K562 (cell line): ENCODE data around the gene PRKAG2. TPM values are rescaled to one million over a fixed set of nuclear protein-coding genes. Genes with fewer than 3 reads are reported as not detected.

Experiments
- ARNT ChIP-seq, 2 experiments: fragments of 450-650 bp; IDR thresholded peaks; 2 replicates each; pipeline ENCODE4 v1.6.1; 2016; ENCODE audit warnings: mild to moderate bottlenecking in 1 of 2
- CAMTA2 ChIP-seq: fragments of 250-450 bp; sonication (Bioruptor Pico); conservative IDR thresholded peaks from 2 replicates; pipeline ENCODE4 v1.5.1; 2022
- E2F5 ChIP-seq: sonication (generic); formaldehyde crosslinking; IDR thresholded peaks from 2 replicates; pipeline ENCODE4 v1.8.0; 2022; ENCODE audit warnings: mild to moderate bottlenecking, missing genetic modification reagents
- ELK1 ChIP-seq: sonication (generic); formaldehyde crosslinking; IDR thresholded peaks from 2 replicates; pipeline ENCODE4 v1.8.1; 2022; ENCODE audit warnings: missing genetic modification reagents
- HDAC1 ChIP-seq, 2 experiments: fragments of 450-650 bp; IDR thresholded peaks; 2 replicates each; pipeline ENCODE4 v1.6.1; 2016 to 2017; ENCODE audit warnings: inconsistent platforms in 1 of 2, mild to moderate bottlenecking in 1 of 2, moderate library complexity in 1 of 2
- HDAC6 ChIP-seq: IDR thresholded peaks from 2 replicates; pipeline ENCODE4 v1.6.1; 2012; ENCODE audit warnings: low read depth, mild to moderate bottlenecking, control low read depth, inconsistent platforms, low read length, moderate library complexity
- HIVEP1 ChIP-seq: fragments of 250-450 bp; sonication (Bioruptor Pico); IDR thresholded peaks from 2 replicates; pipeline ENCODE4 v1.4.0; 2020; ENCODE audit warnings: mild to moderate bottlenecking
- HMG20B ChIP-seq: fragments of 250-450 bp; sonication (Bioruptor Pico); IDR thresholded peaks from 2 replicates; pipeline ENCODE4 v1.5.0; 2021; ENCODE audit warnings: mild to moderate bottlenecking
- MYBL2 ChIP-seq, 2 experiments: fragments of 450-650 bp in 1 of 2; sonication (generic) in 1 of 2; formaldehyde crosslinking in 1 of 2; IDR thresholded peaks; 2 replicates each; pipeline versions ENCODE4 v1.6.1 to v1.8.1; 2017 to 2022; ENCODE audit warnings: borderline replicate concordance in 1 of 2, inconsistent platforms in 1 of 2, low read depth in 1 of 2, mild to moderate bottlenecking in 1 of 2, missing genetic modification reagents in 1 of 2, moderate library complexity in 1 of 2
- OTX1 ChIP-seq: fragments of 450-650 bp; formaldehyde crosslinking; IDR thresholded peaks from 2 replicates; pipeline ENCODE4 v1.4.0; 2022; ENCODE audit warnings: mild to moderate bottlenecking
- PHF21A ChIP-seq: fragments of 450-650 bp; IDR thresholded peaks from 2 replicates; pipeline ENCODE4 v1.6.1; 2017; ENCODE audit warnings: low read depth, borderline replicate concordance
- PHTF2 ChIP-seq: fragments of 250-450 bp; sonication (Bioruptor Pico); IDR thresholded peaks from 2 replicates; pipeline ENCODE4 v1.5.0; 2021; ENCODE audit warnings: mild to moderate bottlenecking
- RCOR1 ChIP-seq, 2 experiments: IDR thresholded peaks; 2 replicates each; pipeline ENCODE4 v1.6.1; 2012; ENCODE audit warnings: low read depth in 2 of 2, low read length in 2 of 2, borderline replicate concordance in 1 of 2, improper control_type of control experiment in 1 of 2
- SNAPC5 ChIP-seq: fragments of 250-450 bp; sonication (Bioruptor Pico); IDR thresholded peaks from 2 replicates; pipeline ENCODE4 v1.8.0; 2021; ENCODE audit warnings: moderate library complexity, mild to moderate bottlenecking, inconsistent platforms
- SP1 ChIP-seq: sonication (generic); formaldehyde crosslinking; IDR thresholded peaks from 2 replicates; pipeline ENCODE4 v1.8.1; 2022; ENCODE audit warnings: mild to moderate bottlenecking, missing genetic modification reagents
- SRF ChIP-seq, 2 experiments: fragments of 250-450, 450-650 bp in 1 of 2; sonication (Bioruptor Pico) in 1 of 2; sonication (generic) in 1 of 2; formaldehyde crosslinking; IDR thresholded peaks; 2 replicates each; pipeline versions ENCODE4 v1.5.0 to v1.5.1; 2020 to 2022; ENCODE audit warnings: mild to moderate bottlenecking in 1 of 2, missing genetic modification reagents in 1 of 2
- TBP ChIP-seq: optimal IDR thresholded peaks from 2 replicates; pipeline ENCODE3; 2011; ENCODE audit warnings: low read depth, low read length, improper control_type of control experiment
- TCFL5 ChIP-seq: fragments of 250-450 bp; sonication (Bioruptor Pico); conservative IDR thresholded peaks from 2 replicates; pipeline ENCODE4 v1.6.1; 2021; ENCODE audit warnings: mild to moderate bottlenecking, moderate library complexity, matching md5 sums
- ZKSCAN1 ChIP-seq: fragments of 150-350 bp; IDR thresholded peaks from 2 replicates; pipeline ENCODE4 v1.6.1; 2016; ENCODE audit warnings: low read depth, low read length
- ZNF146 ChIP-seq: IDR thresholded peaks from one replicate; pipeline ENCODE4 v1.6.1; 2018; ENCODE audit warnings: missing compliant biosample characterization; ENCODE audit not compliant: unreplicated experiment
- ZNF280B ChIP-seq: fragments of 250-450 bp; sonication (Bioruptor Pico); IDR thresholded peaks from 2 replicates; pipeline ENCODE4 v1.5.1; 2021; ENCODE audit warnings: mild to moderate bottlenecking
- ZNF707 ChIP-seq: fragments of 250-450 bp; sonication (Bioruptor Pico); conservative IDR thresholded peaks from 2 replicates; pipeline ENCODE4 v1.8.0; 2022; ENCODE audit warnings: inconsistent platforms, mild to moderate bottlenecking, moderate library complexity
- ZNF76 ChIP-seq: fragments of 250-450 bp; sonication (Bioruptor Pico); IDR thresholded peaks from 2 replicates; pipeline ENCODE4 v1.4.0; 2020; ENCODE audit warnings: mild to moderate bottlenecking, moderate library complexity, borderline replicate concordance
- polyA plus RNA-seq, 8 experiments: library from polyadenylated mRNA; depleted of rRNA in 4 of 8; stranded (reverse) in 5 of 8; unstranded in 3 of 8; fragments of >200 nt; fragmentation: Nextera tagmentation in 2 of 8; fragmentation: Illumina TruSeq in 1 of 8; extraction: Ambion mirVana in 2 of 8; extraction: Trizol in 1 of 8; gene quantifications; 2 replicates each; pipeline versions ENCODE4 v1.2.1 to v1.2.3, GENCODE V29; 2011 to 2014; ENCODE audit warnings: inconsistent platforms in 1 of 8, missing spikeins in 1 of 8
- total RNA-seq, 7 experiments: library from RNA; depleted of rRNA in 6 of 7; stranded (reverse); fragments of >200 nt in 6 of 7; fragmentation: Illumina TruSeq in 2 of 7; extraction: Trizol in 2 of 7; gene quantifications; 2 replicates each; pipeline versions ENCODE4 v1.2.1 to v1.2.3, GENCODE V29; 2011 to 2021; ENCODE audit warnings: low replicate concordance in 1 of 7

PRKAG2 gene
- total and polyA plus RNA-seq, 9 of the 15 experiments (the other 6 are each of a cell fraction or from before 2014, with no cell fraction given): 0.99 to 5.6 (median 3.3) TPM

GRCh38 chr7:151782598-151783448, 94.1 kb downstream of the PRKAG2 start (continued):
- TF ChIP-seq ZNF76 (CRISPR knock-in tag): no peak
- no peak for TF ChIP-seq RCOR1 (IDR thresholded peaks at IDR 0.05; ENCODE audit: borderline replicate concordance in 1 of 2, low read depth in 2 of 2, low read length in 2 of 2)
- no peak for TF ChIP-seq ZNF146 (CRISPR knock-in tag)
- no peak for TF ChIP-seq ZNF280B (CRISPR knock-in tag)
- no peak for TF ChIP-seq ZNF707 (CRISPR knock-in tag)
- TF ChIP-seq PHF21A: no peak
- no peak for TF ChIP-seq SP1 (CRISPR knock-in tag)
- TF ChIP-seq HDAC1 (IDR thresholded peaks at IDR 0.05): 0 out of 4 replicates have a peak, but pooled peaks of 1 of the 2 experiments have one; percentile 18
- TF ChIP-seq ELK1: no peak
- TF ChIP-seq CAMTA2 (CRISPR knock-in tag): no peak
- no peak for TF ChIP-seq OTX1 (CRISPR knock-in tag)
- 0 out of 2 replicates have a peak, but pooled peaks have one; percentile 44 for TF ChIP-seq HIVEP1
- peak; percentile 58 for TF ChIP-seq ZKSCAN1
- TF ChIP-seq SNAPC5 (CRISPR knock-in tag): no peak
- TF ChIP-seq HDAC6: no peak
- TF ChIP-seq ARNT (IDR thresholded peaks at IDR 0.05): no peak
- TF ChIP-seq TCFL5 (CRISPR knock-in tag): no peak
- no peak for TF ChIP-seq E2F5 (CRISPR knock-in tag)
- TF ChIP-seq TBP: no peak
- no peak for TF ChIP-seq MYBL2 (IDR thresholded peaks at IDR 0.05; ENCODE audit: low read depth)
- no peak for TF ChIP-seq MYBL2 (CRISPR knock-in tag; IDR thresholded peaks at IDR 0.05; ENCODE audit: borderline replicate concordance)
- no peak for TF ChIP-seq HMG20B
- TF ChIP-seq PHTF2 (CRISPR knock-in tag): no peak
- no peak for TF ChIP-seq SRF (CRISPR knock-in tag; IDR thresholded peaks at IDR 0.05)
